Embryonic facial prominence (tissue), 1 donor: Measurements from ENCODE around the gene ZNF439.
"Not testable (repeated sequence)": the region's sequence is repeated elsewhere in the genome, so short reads cannot be mapped to it uniquely, and the experiment has no call there.

Experiments
- DNase-seq: peaks from one replicate; pipeline ENCODE4 v3.0.0-alpha.2; 2016; ENCODE audit errors: extremely low spot score

The ZNF439 gene

DNA sequence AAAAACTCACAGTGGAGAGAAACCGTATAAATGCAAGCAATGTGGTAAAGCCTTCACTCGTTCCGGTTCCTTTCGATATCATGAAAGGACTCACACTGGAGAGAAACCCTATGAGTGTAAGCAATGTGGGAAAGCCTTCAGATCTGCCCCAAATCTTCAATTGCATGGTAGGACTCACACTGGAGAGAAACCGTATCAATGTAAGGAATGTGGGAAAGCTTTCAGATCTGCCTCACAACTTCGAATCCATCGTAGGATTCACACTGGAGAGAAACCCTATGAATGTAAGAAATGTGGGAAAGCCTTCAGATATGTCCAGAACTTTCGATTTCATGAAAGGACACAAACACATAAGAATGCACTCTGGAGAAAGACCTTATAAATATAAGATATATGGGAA lies 19.7 kb downstream of the ZNF439 start:
- no peak for DNase-seq

DNA sequence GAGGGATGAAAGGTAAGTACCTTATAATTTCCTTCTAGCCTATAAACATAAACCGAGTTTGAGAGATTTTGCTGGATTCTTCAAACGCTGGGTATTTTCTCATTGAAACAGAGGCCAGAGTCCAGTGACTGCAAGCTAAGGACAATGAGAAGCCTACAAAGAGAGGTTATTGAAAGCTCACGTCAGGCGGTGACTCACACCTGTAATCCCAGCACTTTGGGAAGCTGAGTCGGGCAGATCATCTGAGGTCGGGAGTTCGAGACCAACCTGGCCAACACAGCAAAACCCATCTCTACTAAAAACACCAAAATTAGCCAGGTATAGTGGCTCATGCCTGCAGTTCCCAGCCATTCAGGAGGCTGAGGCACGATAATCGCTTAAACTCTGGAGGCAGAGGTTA lies 24.1 kb downstream of the ZNF439 start:
- no peak for DNase-seq

DNA sequence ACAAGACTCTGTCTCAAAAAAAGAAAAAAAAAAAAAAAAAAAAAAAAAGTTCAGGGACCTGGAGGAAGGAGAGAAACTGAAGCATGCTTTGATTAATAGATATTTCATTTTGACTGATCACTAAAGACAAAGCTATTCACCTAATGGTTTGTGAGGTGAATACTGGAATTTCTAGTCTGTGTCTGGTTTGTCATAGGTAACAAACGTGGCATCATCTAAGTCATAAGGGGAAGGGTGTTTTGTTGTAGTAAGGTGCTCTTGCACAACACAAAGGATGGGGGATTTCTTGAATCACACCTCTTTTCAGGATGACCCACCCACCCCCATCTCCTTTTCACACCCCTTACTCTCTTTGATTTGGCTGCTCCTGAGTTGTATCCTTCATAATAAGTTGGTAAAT lies 25.2 kb downstream of the ZNF439 start:
- DNase-seq = no peak

DNA sequence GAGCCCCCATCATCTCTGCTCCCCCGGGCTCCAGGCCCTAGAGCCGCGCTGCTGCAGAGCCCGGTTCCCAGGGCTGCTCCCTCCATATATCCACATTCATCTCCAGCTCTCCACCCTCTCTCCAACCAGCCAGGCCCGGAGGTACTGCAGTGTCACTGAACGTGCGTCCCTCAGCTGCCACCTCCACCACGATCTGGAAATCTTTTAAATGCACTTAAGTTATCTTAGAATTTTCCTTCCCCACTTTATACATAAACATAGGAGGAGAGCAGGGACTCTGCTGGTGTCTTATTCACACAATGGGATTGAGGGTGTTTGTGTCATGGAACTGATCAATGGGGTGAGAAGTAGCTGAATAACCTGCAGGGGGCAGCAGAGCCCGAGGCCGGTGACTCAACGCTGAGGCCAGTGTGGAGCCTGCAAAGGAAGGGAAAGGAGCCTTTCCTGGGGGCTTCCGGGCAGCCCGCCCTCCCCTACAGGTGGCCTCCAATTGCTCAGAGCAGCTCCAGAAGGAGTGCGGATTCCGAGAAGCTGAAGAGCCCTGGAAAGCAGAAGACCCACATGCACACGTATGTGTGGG lies 31.3 kb downstream of the ZNF439 start:
- not testable (repeated sequence) for DNase-seq

DNA sequence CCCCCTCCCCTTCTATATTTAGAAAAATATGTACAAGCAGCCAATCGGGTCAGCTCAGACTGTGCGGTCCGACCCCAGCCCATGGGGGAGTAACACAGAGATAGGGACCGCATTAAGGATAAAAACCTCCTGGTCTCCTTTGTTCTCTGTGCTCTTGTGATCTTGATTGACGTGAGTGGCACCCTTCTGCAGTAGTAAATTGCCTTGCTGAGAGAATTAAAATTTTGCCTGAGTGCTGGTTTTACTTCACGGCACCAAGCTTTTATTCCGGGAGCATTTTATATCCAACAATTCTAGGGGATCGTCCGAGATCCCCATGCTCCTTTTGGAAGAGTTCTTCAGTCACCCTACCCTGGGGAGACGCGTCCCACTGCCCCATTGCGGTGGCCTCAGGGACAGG lies 32.1 kb downstream of the ZNF439 start:
- DNase-seq = no peak

DNA sequence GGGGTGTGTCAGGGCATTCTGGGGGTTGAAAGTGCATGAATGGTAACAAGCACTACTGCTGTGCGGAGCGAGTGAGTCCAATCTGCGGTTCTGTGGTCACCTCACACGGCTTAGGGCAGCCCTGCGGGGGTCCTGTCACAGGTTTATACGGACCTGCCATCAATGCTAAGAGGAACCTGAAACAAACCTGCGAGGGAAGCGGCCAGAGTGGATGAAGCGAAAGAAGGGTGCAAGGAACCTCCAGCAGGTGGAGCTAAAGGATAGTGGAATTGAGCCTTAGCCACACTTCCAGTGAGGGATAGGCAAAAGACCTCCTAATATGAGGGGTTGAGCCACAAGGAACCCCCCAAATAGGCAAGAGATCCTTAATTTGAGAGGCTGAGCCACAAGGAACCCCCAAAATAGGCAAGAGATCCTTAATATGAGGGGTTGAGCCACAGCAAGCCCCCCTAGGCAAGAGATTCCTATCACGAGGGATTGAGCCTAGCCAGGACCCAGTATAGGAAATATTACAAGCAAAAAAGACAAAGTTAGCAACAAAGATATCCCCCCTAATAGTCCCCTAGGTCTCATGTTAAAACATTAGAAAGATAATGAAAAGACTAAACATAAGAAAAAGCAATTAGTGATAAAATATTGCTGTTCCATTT lies 32.8 kb downstream of the ZNF439 start:
- DNase-seq = no peak

DNA sequence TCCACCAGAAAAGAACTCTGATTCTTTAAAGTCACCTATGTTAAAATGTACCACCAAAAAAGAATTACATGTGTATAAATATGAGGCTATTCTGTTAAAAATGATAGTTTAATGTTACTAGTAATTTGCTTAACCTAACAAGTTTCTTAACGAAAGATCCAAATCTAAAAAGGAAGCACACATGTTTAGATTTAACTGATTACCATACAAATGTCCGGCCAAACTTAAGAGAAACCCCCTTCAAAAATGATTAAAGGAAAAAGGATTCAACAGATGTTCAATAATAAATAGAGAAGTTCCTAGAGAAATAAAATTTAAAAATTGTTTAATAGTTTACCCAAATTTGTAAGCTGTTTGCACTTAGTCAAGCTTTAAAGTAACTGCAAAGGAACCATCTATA lies 34.1 kb downstream of the ZNF439 start:
- DNase-seq = no peak

DNA sequence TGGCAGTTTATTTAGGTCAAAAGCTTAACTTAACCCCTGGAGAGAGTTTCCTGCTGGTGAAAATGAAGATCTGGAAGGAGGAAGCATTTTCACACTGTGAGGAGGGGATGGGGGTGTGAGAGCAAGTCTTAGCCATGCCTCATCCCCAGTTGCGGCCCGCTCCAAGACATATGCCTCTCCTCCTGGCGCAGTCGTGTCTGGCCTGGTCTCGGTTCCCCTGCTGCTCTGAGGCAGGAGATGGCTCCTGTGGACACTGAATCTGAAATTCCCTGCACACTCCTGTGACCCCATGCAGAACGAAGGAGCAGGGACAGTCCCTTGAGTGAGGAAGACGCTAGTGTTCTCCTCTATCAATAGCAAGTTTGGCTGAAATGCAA lies 38.7 kb downstream of the ZNF439 start:
- DNase-seq = no peak

DNA sequence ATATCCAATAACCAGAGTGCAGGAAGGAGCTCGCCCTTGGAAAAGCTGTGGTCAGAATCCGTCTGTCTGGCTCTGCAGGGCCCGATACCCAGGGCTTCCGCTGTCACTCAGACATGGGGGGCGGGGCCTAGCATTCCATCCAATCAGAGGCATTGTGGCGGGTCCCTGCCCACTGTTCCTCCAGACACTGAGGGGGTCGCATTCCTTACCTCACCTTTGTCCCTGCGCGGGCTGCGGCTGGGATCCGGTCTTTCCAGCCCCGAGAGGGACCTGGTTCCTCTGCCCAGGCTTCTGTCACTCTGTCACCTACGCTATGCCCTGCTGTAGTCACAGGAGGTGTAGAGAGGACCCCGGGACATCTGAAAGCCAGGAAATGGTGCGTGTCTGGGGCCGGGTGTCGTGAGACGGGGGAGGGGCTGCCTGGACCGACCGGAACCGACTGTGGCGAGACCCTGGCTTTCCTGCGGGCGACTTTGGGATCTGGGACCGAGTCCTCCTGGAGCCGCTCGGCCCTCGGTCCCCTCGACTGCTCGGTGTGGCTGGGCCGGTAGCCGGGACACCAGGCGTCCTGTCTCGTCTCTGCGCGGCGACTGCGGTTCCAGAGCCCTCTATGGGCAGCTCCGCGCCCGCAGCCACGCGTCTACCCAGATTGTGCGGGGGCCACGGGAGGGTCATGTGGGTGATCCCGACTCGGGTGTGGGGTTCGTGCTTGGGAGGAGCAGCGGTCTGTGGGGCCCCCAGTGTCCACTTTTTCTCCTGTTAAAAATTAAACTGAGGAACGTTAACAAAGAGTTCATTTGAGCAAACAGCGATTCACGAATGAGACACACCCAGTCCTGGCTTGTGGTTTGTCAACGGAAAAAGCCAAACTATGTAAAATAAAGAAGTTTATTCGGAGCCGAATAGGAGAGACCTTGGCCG lies 39.3 kb downstream of the ZNF439 start, which contains the start of gene ZNF69:
Gene ZNF69 (plus strand): TSS at position 172 of the 921 bp plus-strand sequence. CDS start 142 bp downstream, at position 314.
- peak; percentile 62 for DNase-seq

DNA sequence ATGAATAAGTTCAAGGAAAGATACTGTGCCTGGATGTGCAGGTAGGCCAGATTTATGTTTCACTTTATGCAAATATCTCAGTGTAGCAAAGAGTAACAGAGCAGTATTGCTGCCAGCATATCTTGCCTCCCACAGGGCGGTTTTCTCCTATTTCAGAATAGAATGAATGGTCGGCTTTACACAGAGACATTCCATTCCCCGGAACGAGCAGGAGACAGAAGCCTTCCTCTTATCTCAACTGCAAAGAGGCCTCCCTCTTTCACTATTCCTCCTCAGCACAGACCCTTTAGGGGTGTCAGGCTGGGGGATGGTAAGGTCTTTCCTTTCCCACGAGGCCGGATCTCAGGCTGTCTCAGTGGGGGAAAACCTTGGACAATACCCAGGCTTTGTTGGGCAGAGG lies 41.4 kb downstream of the ZNF439 start:
- DNase-seq = not testable (repeated sequence)

DNA sequence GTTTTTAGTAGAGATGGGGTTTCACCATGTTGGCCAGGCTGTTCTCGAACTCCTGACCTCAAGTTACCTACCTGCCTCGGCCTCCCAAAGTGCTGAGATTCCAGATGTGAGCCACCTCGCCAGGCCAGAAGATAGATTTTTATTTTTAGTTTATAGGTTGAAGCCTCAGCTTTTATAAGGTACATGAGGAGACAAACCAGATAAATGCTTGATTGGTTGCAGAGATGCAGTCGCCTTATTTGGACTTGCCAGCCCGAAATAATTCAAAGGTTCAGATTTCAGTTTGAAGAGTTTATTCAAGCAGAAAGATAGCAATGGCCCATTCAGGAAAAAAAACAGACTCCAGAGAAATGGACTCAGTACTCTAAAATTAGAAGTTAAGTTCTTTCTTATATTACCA lies 42.1 kb downstream of the ZNF439 start:
- DNase-seq = no peak

DNA sequence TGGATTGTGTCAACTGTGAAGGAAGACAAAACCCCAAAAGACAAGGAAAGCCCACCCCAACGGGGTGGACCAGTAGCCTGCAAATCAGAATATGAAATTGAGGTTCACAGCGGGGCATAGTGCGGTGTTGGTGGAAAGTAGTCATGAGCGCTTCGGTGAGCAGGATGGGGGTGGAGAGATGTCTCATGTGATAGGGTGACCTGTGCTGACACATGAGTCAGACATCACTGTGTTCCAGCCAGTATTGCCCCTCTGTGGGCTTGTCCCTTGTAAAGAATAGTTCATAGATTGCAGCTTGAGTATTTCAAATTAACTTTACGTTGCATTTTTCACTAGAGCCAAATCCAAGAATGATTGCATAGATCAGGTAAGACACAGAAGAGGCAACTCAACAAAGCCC lies 46.3 kb downstream of the ZNF439 start:
- no peak for DNase-seq

DNA sequence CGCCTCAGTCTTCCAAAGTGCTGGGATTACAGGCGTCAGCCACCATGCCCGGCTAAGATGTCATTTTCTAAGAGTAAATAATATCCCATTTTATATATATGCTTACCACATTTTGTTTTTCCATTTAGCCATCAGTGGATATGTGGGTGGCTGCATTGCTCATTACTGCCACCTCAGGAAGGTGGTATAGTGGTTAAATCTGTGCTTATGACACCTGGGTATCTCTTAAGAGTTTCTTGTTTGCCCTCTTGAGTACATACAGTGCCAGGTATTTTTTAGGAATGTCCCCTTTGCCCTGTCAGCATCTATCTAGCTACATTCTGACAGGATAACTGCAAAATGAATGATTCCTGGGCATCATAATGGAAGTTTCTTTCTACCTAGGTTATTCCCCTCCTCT lies 53.7 kb downstream of the ZNF439 start:
- no peak for DNase-seq

DNA sequence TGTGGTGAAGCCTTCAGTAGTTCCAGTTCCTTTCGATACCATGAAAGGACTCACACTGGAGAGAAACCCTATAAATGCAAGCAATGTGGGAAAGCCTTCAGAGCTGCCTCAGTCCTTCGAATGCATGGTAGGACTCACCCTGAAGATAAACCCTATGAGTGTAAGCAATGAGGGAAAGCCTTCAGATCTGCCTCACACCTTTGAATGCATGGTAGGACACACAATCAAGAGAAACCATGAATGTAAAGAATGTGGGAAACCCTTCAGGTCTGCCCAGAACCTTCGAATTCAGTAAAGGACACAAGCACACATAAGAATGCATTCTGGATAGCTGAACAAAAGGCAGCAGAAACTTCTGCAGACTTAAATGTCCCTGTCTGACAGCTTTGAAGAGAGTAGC lies 57.4 kb downstream of the ZNF439 start:
- no peak for DNase-seq

DNA sequence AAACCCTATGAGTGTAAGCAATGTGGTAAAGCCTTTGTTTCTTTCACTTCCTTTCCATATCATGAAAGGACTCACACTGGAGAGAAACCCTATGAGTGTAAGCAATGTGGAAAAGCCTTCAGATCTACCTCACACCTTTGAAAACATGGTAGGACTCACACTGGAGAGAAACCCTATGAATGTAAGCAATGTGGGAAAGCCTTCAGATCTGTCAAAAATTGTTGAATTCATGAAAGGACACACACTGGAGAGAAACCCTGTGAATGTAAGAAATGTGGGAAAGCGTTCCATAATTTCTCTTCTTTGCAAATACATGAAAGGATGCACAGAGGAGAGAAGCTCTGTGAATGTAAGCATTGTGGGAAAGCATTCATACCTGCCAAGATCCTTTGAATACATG lies 63.4 kb downstream of the ZNF439 start:
- not testable (repeated sequence) for DNase-seq

DNA sequence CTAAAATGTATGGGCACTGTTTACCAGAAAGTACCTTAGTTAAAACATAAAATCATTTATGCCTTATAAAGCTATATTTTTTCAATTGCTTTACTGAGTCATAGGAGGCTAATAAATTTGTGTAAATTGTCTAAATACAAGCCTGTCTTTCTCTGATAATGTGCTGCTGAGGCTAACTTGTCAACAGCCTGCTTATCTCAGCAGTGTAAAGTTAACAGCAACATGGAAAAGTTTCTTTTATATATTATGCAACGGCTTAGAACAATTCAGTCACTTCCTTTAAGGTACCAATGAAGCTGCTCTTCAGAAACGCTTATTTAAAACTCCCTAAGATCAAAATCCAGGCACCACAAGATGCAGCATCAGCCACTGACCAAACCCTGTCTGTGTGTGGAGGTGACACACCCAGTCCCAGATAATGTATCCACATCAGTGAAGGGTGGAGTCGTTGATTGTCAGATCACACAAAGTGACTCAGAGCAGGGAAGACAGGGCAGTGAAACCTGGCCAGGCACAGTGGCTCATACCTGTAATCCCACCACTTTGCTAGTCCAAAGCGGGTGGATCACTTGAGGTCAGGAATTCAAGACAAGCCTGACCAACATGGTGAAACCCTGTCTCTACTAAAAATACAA lies 66.0 kb downstream of the ZNF439 start:
- DNase-seq = not testable (repeated sequence)
